ENCODE data around the gene TRAF2. TPM values are rescaled to one million over a fixed set of nuclear protein-coding genes. Genes with fewer than 3 reads are reported as not detected.

Gene TRAF2
- total and polyA plus RNA-seq, 2 of the 4 experiments (the other 2 are of a cell fraction), result 6.6 to 12.0 TPM

- intact Hi-C loops (cut with micrococcal nuclease), result no loop called here
- H3K36me3 ChIP-seq (ENCODE audit: control insufficient read depth, insufficient read depth, low read length), result peaks cover 21% of the 10 kb centered on the region
- CTCF ChIA-PET, result no interaction called here
- dilution Hi-C loops (cut with HindIII; ENCODE audit: low sequenced_read_pairs, unreplicated experiment), result no loop called here
- H4K20me1 ChIP-seq (ENCODE audit: insufficient read depth, low read length), result peaks cover 14% of the 10 kb centered on the region
- peaks cover 0 to 6% of the 10 kb centered on the region in 2 experiments; a peak in 1 of 4 replicates for H3K79me1 ChIP-seq (ENCODE audit: low read depth in 1 of 2, low read length in 2 of 2)
- no peak overlapping the region for H3K14ac ChIP-seq (replicated peaks; ENCODE audit: low read depth, low read length)
- BruUV-seq (replicated peaks), result no TSS peak
- H3K4me2 ChIP-seq (ENCODE audit: low read depth, low read length), result no peak overlapping the region
- H3K4ac ChIP-seq (ENCODE audit: low read depth, low read length), result no peak overlapping the region
- ATAC-seq (ENCODE audit: low read depth) (no peak), DNase-seq (no peak)
- no peak overlapping the region for H2AK5ac ChIP-seq (ENCODE audit: low read depth, low read length)
- no peak overlapping the region for H3K23ac ChIP-seq (ENCODE audit: low read depth, low read length)
- no peak overlapping the region for H2AK9ac ChIP-seq (replicated peaks; ENCODE audit: low read depth, low read length, poor library complexity)
- H3K9me1 ChIP-seq (ENCODE audit: insufficient read depth, low read length), result peaks cover 7% of the 10 kb centered on the region; the same call in 1 of the 2 replicates
- 97% methylated on average over 9 of the region's 27 CpGs; no CpG with 5 or more reads in 1 of the 2 experiments for WGBS, 2 experiments (ENCODE audit: extremely low coverage in 2 of 2, insufficient read length in 1 of 2)
- peaks cover 9% of the 10 kb centered on the region for H3K4me1 ChIP-seq (ENCODE audit: control insufficient read depth, insufficient read depth, low read length)
- no peak overlapping the region for H2BK5ac ChIP-seq (ENCODE audit: low read depth, low read length, poor library complexity, severe bottlenecking)
- H3K27me3 ChIP-seq (ENCODE audit: control insufficient read depth, insufficient read depth, low read length), result no peaks in the 10 kb centered on the region
- H3K18ac ChIP-seq (ENCODE audit: low read depth, low read length), result no peak overlapping the region
- no peak overlapping the region for H3K9ac ChIP-seq (ENCODE audit: low read depth, low read length)
- H4K91ac ChIP-seq (ENCODE audit: insufficient read depth, low read depth, low read length), result no peak overlapping the region
- in situ Hi-C loops (cut with MboI; ENCODE audit: low sequenced_read_pairs), result no loop called here
- no peak overlapping the region for H2BK120ac ChIP-seq (ENCODE audit: low read depth, low read length)
- TF ChIP-seq MAFK (IDR thresholded peaks at IDR 0.05; ENCODE audit: low read depth, low read length) (no peak), CEBPB (IDR thresholded peaks at IDR 0.05; ENCODE audit: low read depth, low read length) (no peak), MAZ (IDR thresholded peaks at IDR 0.05; ENCODE audit: borderline replicate concordance, low read depth, low read length) (no peak), USF2 (IDR thresholded peaks at IDR 0.05; ENCODE audit: low read depth, low read length) (no peak), ELK1 (IDR thresholded peaks at IDR 0.05; ENCODE audit: borderline replicate concordance, low read depth, low read length) (no peak), RFX5 (IDR thresholded peaks at IDR 0.05; ENCODE audit: low read depth, low read length) (no peak), CTCF (conservative IDR thresholded peaks at IDR 0.05; ENCODE audit: low read depth, low read length) (no peak), CHD1 (IDR thresholded peaks at IDR 0.05; ENCODE audit: low read depth, low read length) (no peak), SMC3 (IDR thresholded peaks at IDR 0.05; ENCODE audit: low read depth, low read length) (no peak)
- H2AFZ ChIP-seq (replicated peaks; ENCODE audit: low read length, poor library complexity), result no peak overlapping the region
- H4K8ac ChIP-seq (ENCODE audit: low read depth in 2 of 2, low read length in 2 of 2), result no peak overlapping the region
- H3K56ac ChIP-seq (ENCODE audit: extremely low read depth, insufficient read depth, low read length), result no peak overlapping the region
- H3K4me3 ChIP-seq (ENCODE audit: insufficient read depth, low read depth, low read length), result no peak overlapping the region
- H3K9me3 ChIP-seq (ENCODE audit: control insufficient read depth, insufficient read depth, low read length), result no peaks in the 10 kb centered on the region
- no peak overlapping the region for H4K5ac ChIP-seq (ENCODE audit: low read depth, low read length)
- POLR2A ChIA-PET (ENCODE audit: unreplicated experiment), result no interaction called here
- no peak overlapping the region for H2BK20ac ChIP-seq (ENCODE audit: low read depth, low read length)
- no peak overlapping the region for H2BK15ac ChIP-seq (ENCODE audit: low read depth, low read length)
- H3K27ac ChIP-seq (ENCODE audit: insufficient read depth, low read length), result no peak overlapping the region
These were observed 49.0 kb upstream of the TRAF2 start for GRCh38 chr9:136837146-136837855.
